Parathyroid adenoma (tissue), 2 donors: ENCODE results near the gene MEOX1.
A peak's percentile ranks its signal among the peaks of the same experiment; 100 is the strongest.

Experiments
- H2AFZ ChIP-seq: fragments of 300-600 bp; sonication (generic); one replicate; pipeline ENCODE4 v1.7.0; 2017; ENCODE audit warnings: antibody characterized with exemption, mild to moderate bottlenecking
- H3K27ac ChIP-seq: fragments of 300-600 bp; sonication (generic); one replicate; pipeline ENCODE4 v1.7.0; 2017
- H3K27me3 ChIP-seq: fragments of 300-600 bp; sonication (generic); one replicate; pipeline ENCODE4 v1.7.0; 2017; ENCODE audit warnings: low read length; ENCODE audit not compliant: control insufficient read depth, insufficient read depth
- H3K36me3 ChIP-seq: fragments of 300-600 bp; sonication (generic); one replicate; pipeline ENCODE4 v1.7.0; 2017; ENCODE audit warnings: low read length; ENCODE audit not compliant: control insufficient read depth, insufficient read depth
- H3K4me1 ChIP-seq: fragments of 300-600 bp; sonication (generic); one replicate; pipeline ENCODE4 v1.7.0; 2017; ENCODE audit warnings: control low read depth
- H3K4me2 ChIP-seq: fragments of 300-600 bp; sonication (generic); one replicate; pipeline ENCODE4 v1.7.0; 2017; ENCODE audit warnings: low read length
- H3K4me3 ChIP-seq: fragments of 300-600 bp; sonication (generic); one replicate; pipeline ENCODE4 v1.7.0; 2017; ENCODE audit warnings: low read depth, low read length
- H3K79me2 ChIP-seq: fragments of 300-600 bp; sonication (generic); one replicate; pipeline ENCODE4 v1.7.0; 2017; ENCODE audit warnings: control low read depth
- H3K9ac ChIP-seq: fragments of 300-600 bp; sonication (generic); one replicate; pipeline ENCODE4 v1.7.0; 2017; ENCODE audit warnings: mild to moderate bottlenecking
- H3K9me3 ChIP-seq: fragments of 300-600 bp; sonication (generic); one replicate; pipeline ENCODE4 v1.7.0; 2017; ENCODE audit warnings: low read length; ENCODE audit not compliant: control insufficient read depth
- TF ChIP-seq, protein P1 (sequence below): fragments of 300-600 bp; sonication (generic); IDR thresholded peaks from one replicate; pipeline ENCODE4 v1.7.0; 2017; ENCODE audit warnings: antibody characterized with exemption, mild to moderate bottlenecking
- donor health status: primary hyperparathyroidism.

MEOX1 gene

DNA sequence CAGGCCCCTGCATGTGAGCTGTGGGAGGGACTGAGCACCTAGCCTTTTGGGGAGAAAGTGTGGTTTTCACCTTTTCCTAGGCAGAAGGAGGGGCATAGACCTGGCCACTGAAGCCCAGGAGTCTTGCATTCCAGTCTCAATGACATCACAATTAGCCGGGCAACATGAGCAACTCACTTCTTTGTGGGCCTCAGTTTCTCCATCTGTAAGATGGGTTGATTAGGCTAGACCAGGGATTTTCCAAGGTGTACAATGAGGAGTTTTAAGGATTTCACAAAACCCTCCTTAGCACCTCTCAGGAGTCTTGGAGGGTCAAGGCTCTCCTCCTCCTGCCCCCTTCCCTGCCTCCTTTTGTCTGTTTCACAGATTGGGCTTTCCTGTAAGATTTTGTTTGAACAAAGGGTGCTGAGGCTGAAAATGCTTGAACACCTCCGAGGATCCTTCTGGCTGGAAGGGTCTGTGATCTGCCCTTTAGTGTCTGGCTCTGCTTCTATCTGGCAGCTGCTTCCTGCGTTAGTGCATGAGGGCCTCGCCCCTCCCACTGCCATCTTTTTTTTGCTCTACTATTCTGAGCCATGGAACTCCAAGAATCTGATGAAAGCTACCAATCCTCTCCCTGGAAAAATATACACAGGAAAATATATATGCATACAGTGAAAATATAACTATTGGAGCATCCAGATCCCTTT lies 63.2 kb downstream of the MEOX1 start:
- Histone ChIP-seq H3K9me3 (no peaks in the 10 kb centered on the region), H3K79me2 (no peaks in the 10 kb centered on the region), H3K9ac (no peak overlapping the region), H3K36me3 (no peaks in the 10 kb centered on the region), H3K27me3 (no peaks in the 10 kb centered on the region), H3K4me2 (no peak overlapping the region), H2AFZ (no peak overlapping the region), H3K4me1 (no peaks in the 10 kb centered on the region), H3K4me3 (no peak overlapping the region), H3K27ac (no peak overlapping the region)
- TF ChIP-seq, protein P1, sequence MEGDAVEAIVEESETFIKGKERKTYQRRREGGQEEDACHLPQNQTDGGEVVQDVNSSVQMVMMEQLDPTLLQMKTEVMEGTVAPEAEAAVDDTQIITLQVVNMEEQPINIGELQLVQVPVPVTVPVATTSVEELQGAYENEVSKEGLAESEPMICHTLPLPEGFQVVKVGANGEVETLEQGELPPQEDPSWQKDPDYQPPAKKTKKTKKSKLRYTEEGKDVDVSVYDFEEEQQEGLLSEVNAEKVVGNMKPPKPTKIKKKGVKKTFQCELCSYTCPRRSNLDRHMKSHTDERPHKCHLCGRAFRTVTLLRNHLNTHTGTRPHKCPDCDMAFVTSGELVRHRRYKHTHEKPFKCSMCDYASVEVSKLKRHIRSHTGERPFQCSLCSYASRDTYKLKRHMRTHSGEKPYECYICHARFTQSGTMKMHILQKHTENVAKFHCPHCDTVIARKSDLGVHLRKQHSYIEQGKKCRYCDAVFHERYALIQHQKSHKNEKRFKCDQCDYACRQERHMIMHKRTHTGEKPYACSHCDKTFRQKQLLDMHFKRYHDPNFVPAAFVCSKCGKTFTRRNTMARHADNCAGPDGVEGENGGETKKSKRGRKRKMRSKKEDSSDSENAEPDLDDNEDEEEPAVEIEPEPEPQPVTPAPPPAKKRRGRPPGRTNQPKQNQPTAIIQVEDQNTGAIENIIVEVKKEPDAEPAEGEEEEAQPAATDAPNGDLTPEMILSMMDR = no peak

DNA sequence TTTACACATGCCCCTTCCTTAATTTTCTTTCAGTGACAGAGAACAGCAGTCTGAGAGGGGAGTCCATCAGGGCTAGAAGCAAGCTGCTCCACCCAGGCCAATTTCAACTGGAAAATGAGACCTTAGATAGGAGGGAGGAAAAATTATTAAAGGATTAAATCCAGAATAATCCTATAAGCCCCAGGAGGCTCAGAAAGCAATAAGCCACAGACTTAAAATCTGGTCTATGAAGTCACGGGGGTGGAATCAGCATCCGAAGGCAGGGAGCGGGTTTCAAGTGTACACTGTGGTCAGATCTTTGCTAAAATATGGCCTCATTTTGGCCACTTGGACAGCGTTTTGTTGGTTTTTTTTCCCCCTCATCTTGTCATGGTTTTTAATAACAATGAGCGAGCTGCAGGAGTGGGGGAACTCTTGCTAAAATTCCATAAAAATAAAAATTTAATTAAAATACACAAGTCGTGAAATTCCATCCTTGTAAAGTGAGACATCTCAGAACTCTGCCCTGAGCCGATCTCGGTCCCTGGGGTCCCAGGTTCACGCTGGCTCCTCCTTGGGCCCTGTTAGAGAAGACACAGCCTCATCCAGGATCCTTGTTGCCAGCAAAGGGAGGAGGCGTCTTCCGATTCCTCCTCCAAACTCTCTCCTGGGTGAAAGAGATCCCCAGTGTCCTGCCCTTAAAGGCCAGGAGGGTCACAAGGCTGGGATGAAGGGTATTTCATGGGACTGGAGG lies 63.9 kb downstream of the MEOX1 start:
- Histone ChIP-seq H3K27ac (no peak overlapping the region), H3K4me3 (no peak overlapping the region), H3K79me2 (no peaks in the 10 kb centered on the region), H3K4me2 (no peak overlapping the region), H3K9me3 (no peaks in the 10 kb centered on the region), H3K9ac (no peak overlapping the region), H3K27me3 (no peaks in the 10 kb centered on the region), H3K4me1 (no peaks in the 10 kb centered on the region), H3K36me3 (no peaks in the 10 kb centered on the region), H2AFZ (no peak overlapping the region)
- TF ChIP-seq, protein P1 = no peak

DNA sequence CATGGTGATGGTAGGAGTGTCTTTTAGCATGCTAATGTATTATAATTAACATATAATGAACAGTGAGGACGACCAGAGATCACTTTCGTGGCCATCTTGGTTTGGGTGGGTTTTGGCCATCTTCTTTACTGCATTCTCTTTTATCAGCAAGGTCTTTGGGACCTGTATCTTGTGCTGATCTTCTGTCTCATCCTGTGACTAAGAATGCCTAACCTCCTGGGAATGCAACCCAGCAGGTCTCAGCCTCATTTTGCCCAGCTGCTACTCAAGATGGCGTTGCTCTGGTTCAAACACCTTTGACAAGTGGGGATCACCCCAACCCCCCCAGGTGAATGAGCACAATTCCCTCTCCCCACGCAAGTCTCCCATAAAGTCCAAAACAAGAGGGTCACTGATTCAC lies 66.3 kb downstream of the MEOX1 start:
- Histone ChIP-seq H3K27ac (no peak overlapping the region), H3K79me2 (no peaks in the 10 kb centered on the region), H2AFZ (no peak overlapping the region), H3K9me3 (no peaks in the 10 kb centered on the region), H3K27me3 (no peaks in the 10 kb centered on the region), H3K4me2 (no peak overlapping the region), H3K9ac (no peak overlapping the region), H3K4me1 (no peaks in the 10 kb centered on the region), H3K4me3 (no peak overlapping the region), H3K36me3 (no peaks in the 10 kb centered on the region)
- TF ChIP-seq, protein P1 = no peak

DNA sequence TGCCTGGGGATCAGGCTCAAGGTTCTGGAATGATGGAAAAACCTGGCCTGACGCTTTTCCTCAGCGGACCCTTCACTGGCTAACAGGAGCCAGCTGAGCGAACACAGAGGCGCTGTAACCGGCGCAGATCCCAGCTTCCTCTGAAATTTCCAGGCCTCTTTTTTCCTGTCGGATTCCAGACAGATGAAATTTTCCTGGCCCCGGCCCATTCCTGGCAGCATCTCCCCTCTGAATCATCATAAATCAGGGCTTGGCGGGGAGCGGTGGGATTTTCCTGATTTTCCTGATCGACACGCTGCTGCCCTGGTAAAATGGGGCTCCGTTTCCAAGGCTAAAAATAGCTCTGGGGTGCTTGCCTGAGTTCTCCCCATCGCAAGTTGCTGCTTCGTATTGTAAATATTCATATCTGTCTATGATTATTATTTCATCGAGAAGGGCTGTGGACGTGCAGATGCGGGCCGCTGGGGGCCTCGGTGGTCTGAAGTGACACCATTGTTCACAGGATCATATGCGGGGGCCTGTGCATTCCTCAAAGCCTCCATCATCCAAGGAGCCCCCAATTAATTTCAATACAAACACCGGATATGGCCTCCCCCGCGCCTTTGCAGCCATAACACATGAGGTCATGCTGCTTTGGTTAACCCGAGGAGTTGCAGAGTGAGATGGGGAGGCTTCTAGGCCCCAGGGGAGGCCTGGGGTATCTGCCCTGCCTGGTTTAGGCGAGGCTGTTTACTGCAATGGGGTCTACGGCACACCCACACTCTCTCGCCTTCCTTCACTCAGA lies 69.8 kb downstream of the MEOX1 start:
- H3K9me3 ChIP-seq = no peaks in the 10 kb centered on the region
- no peak overlapping the region for H3K9ac ChIP-seq
- no peak overlapping the region for H3K4me3 ChIP-seq
- no peaks in the 10 kb centered on the region for H3K27me3 ChIP-seq
- H3K4me2 ChIP-seq = no peak overlapping the region
- no peaks in the 10 kb centered on the region for H3K36me3 ChIP-seq
- no peaks in the 10 kb centered on the region for H3K4me1 ChIP-seq
- TF ChIP-seq, protein P1 = no peak
- no peaks in the 10 kb centered on the region for H3K79me2 ChIP-seq
- H3K27ac ChIP-seq = peak overlapping the region; percentile 52
- no peak overlapping the region for H2AFZ ChIP-seq
